Astrocyte of the cerebellum (primary cell): Measurements from ENCODE around the gene MAP9.
"Not testable (repeated sequence)": the region's sequence is repeated elsewhere in the genome, so short reads cannot be mapped to it uniquely, and the experiment has no call there.

ENCODE experiments used
- DNase-seq: peaks from one replicate; pipeline ENCODE4 v3.0.0-alpha.2; 2011; ENCODE audit warnings: low read depth
- H3K4me3 ChIP-seq: 2 replicates; pipeline ENCODE4 v1.5.1; 2011; ENCODE audit warnings: mild to moderate bottlenecking, low read depth, low read length, moderate library complexity
- CTCF ChIP-seq: IDR thresholded peaks from 2 replicates; pipeline ENCODE4 v1.5.1; 2012; ENCODE audit warnings: low read length, low read depth, moderate library complexity, mild to moderate bottlenecking; ENCODE audit errors: missing control alignments
- in situ Hi-C: cut with HindIII; loops from 2 replicates; pipeline ENCODE4 v1.10.0; 2017; ENCODE audit warnings: low sequenced_read_pairs

The MAP9 gene

DNA sequence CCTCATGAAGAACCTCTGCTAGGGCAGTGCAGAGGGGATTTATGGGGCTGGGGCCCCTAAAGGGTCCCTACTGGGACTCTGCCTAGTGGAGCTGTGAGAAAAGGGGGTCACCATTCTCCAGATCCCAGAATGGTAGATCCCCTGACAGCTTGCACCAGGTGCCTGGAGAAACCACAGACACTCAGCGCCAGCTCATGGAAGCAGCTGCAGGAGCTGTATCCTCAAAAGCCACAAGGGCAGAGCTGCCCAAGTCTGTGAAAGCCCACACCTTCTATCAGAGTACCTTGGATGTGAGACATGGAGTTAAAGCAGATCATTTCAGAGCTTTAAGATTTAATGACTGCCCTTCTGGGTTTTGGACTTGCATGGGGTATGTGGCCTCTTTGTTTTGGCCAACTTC is 38.6 kb downstream of the MAP9 start:
- TF ChIP-seq CTCF: no peak
- in situ Hi-C loops: no loop called here
- DNase-seq: no peak
- no peak overlapping the region for H3K4me3 ChIP-seq

DNA sequence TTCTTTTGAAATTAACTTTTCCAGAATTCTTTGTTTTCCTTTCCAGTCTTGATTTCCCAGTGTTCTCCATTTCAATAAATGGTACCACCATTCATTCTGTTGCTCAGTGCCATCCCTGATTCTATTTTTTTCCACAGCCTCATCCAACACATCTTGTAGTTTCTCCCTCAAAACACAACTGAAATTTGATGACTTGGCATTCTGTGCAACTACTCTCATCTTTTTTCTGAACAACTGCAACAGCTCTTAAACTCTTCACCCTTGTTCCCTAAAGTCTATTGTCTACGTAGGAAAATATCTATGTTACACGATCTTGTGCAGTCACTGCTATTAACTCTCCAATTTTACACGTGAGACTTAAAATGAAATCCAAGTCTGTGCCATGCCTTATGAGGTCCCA is 40.5 kb downstream of the MAP9 start:
- in situ Hi-C loops: no loop called here
- TF ChIP-seq CTCF: no peak
- no peak overlapping the region for H3K4me3 ChIP-seq
- no peak for DNase-seq

GRCh38 chr4:155331478-155331877 is 45.3 kb downstream of the MAP9 start:
- in situ Hi-C loops: no loop called here
- DNase-seq: no peak
- H3K4me3 ChIP-seq: no peak overlapping the region
- no peak for TF ChIP-seq CTCF

GRCh38 chr4:155322782-155323181 is 54.0 kb downstream of the MAP9 start:
- TF ChIP-seq CTCF: no peak
- in situ Hi-C loops: no loop called here

GRCh38 chr4:155321006-155321405 is 55.8 kb downstream of the MAP9 start:
- H3K4me3 ChIP-seq: no peak overlapping the region
- no peak for DNase-seq
- in situ Hi-C loops: no loop called here
- no peak for TF ChIP-seq CTCF

More at GRCh38 chr4:155322782-155323181, 54.0 kb downstream of the MAP9 start:
- no peak for DNase-seq
- H3K4me3 ChIP-seq: no peak overlapping the region

GRCh38 chr4:155319516-155319915 is 57.2 kb downstream of the MAP9 start:
- H3K4me3 ChIP-seq: no peak overlapping the region
- no peak for TF ChIP-seq CTCF
- in situ Hi-C loops: no loop called here
- no peak for DNase-seq

GRCh38 chr4:155312027-155312426 is 64.7 kb downstream of the MAP9 start:
- H3K4me3 ChIP-seq, in situ Hi-C loops, DNase-seq: not testable (repeated sequence)
